ENCODE data around the gene KIAA2012.

DNA sequence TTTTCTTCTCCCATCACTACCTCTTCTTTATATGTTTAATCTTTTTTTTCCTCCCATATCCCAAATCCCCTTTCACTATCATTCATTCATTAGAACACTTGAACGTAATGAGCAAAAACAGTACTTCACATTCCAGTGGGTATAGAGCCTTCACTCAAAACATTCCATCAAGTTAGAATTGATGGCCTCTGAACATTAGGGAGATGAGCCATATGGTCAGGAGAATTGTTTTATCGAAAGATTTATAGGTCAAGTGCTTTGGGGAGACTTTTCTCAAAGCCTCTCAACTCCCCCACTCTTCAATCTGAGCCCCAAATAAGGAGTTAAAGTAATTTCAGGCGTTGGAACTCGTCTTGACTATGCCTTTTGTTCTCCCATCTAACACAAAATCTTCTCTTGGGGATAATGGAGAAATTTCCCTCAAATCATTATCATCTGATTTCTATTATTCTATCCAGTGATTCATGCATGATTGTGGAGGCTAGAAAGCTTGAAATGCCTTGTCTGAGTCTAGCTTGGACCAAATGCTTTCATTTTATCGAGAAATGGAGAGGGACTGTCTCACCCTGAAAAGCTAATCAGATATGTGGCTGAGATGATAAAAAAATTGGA, 79.2 kb downstream of the KIAA2012 start:
- TF ChIP-seq, protein P1, sequence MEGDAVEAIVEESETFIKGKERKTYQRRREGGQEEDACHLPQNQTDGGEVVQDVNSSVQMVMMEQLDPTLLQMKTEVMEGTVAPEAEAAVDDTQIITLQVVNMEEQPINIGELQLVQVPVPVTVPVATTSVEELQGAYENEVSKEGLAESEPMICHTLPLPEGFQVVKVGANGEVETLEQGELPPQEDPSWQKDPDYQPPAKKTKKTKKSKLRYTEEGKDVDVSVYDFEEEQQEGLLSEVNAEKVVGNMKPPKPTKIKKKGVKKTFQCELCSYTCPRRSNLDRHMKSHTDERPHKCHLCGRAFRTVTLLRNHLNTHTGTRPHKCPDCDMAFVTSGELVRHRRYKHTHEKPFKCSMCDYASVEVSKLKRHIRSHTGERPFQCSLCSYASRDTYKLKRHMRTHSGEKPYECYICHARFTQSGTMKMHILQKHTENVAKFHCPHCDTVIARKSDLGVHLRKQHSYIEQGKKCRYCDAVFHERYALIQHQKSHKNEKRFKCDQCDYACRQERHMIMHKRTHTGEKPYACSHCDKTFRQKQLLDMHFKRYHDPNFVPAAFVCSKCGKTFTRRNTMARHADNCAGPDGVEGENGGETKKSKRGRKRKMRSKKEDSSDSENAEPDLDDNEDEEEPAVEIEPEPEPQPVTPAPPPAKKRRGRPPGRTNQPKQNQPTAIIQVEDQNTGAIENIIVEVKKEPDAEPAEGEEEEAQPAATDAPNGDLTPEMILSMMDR (IDR thresholded peaks at IDR 0.05; ENCODE audit: insufficient read depth, low read length), result no peak
- TF ChIP-seq POLR2AphosphoS5 (IDR thresholded peaks at IDR 0.05; ENCODE audit: low read depth) (no peak), GABPA (IDR thresholded peaks at IDR 0.05; ENCODE audit: low read depth) (no peak), SPI1 (IDR thresholded peaks at IDR 0.05; ENCODE audit: borderline replicate concordance, low read depth) (no peak)

All from HL-60 (cell line).